Measurements from ENCODE around the gene LENG8. TPM values are rescaled to one million over a fixed set of nuclear protein-coding genes. Genes with fewer than 3 reads are reported as not detected.
"Not testable (repeated sequence)": the region's sequence is repeated elsewhere in the genome, so short reads cannot be mapped to it uniquely, and the experiment has no call there.

The LENG8 gene
- total RNA-seq, 2 experiments from 2014 or later, result 165 to 170 TPM

GRCh38 chr19:54440641-54441040 lies 8.4 kb upstream of the LENG8 start:
- peaks cover 11% of the 10 kb centered on the region for H3K4me1 Mint-ChIP-seq (ENCODE audit: low read depth)
- POLR2A ChIA-PET, result interaction anchor here (1.0 kb wide), 1 partner anchor 8 kb away, joined by 5 read pairs; the partner anchor contains the start of gene LENG8
- CTCF ChIA-PET, result interaction anchor here (0.8 to 2.6 kb wide), 3 partner anchors 8 to 532 kb away, joined by 3 to 13 read pairs (median 8); partner anchors contain the start of genes LENG8 and TTYH1
- no peak overlapping the region for H3K27ac Mint-ChIP-seq
- no peak overlapping the region for H3K4me3 Mint-ChIP-seq
- no peak for TF ChIP-seq CTCF (IDR thresholded peaks at IDR 0.05)
- H3K36me3 Mint-ChIP-seq (ENCODE audit: low read depth), result peaks cover 17% of the 10 kb centered on the region
- H3K9me3 Mint-ChIP-seq, result no peaks in the 10 kb centered on the region
- intact Hi-C loops (cut with micrococcal nuclease), result no loop called here
- no peak for ATAC-seq
- no peak for DNase-seq
- no peaks in the 10 kb centered on the region for H3K27me3 Mint-ChIP-seq

GRCh38 chr19:54444737-54445136 lies 4.3 kb upstream of the LENG8 start:
- Mint-ChIP-seq H3K27ac (no peak overlapping the region), H3K9me3 (no peaks in the 10 kb centered on the region), H3K4me3 (no peak overlapping the region), H3K4me1 (ENCODE audit: low read depth) (peaks cover 14% of the 10 kb centered on the region), H3K27me3 (peaks cover 2% of the 10 kb centered on the region), H3K36me3 (ENCODE audit: low read depth) (peaks cover 30% of the 10 kb centered on the region)
- intact Hi-C loops (cut with micrococcal nuclease), result no loop called here
- ChIA-PET CTCF (no interaction called here), POLR2A (no interaction called here)
- DNase-seq, result no peak
- ATAC-seq, result no peak
- no peak for TF ChIP-seq CTCF (IDR thresholded peaks at IDR 0.05)

- ATAC-seq; POLR2A ChIA-PET; H3K9me3 Mint-ChIP-seq; H3K4me3 Mint-ChIP-seq; CTCF ChIA-PET; intact Hi-C loops (cut with micrococcal nuclease); DNase-seq; H3K27me3 Mint-ChIP-seq: not testable (repeated sequence)
- H3K27ac Mint-ChIP-seq, result peak overlapping the region; percentile 5
- peaks cover 44% of the 10 kb centered on the region for H3K36me3 Mint-ChIP-seq (ENCODE audit: low read depth)
- H3K4me1 Mint-ChIP-seq (ENCODE audit: low read depth), result peaks cover 23% of the 10 kb centered on the region
These were observed 2.6 kb upstream of the LENG8 start for GRCh38 chr19:54446349-54446748.

- peak overlapping the region; percentile 99 for H3K4me3 Mint-ChIP-seq
- peaks cover 53% of the 10 kb centered on the region for H3K36me3 Mint-ChIP-seq (ENCODE audit: low read depth)
- POLR2A ChIA-PET, result interaction anchor here (0.6 to 4.5 kb wide), 13 partner anchors 8 to 289 kb away, joined by 3 to 38 read pairs (median 4); partner anchors contain the start of genes LENG1, LENG9, MBOAT7 and RPS9
- intact Hi-C loops (cut with micrococcal nuclease), result no loop called here
- ATAC-seq (peak; percentile 11), DNase-seq (peak; percentile 59)
- no peak for TF ChIP-seq CTCF (IDR thresholded peaks at IDR 0.05)
- peaks cover 2% of the 10 kb centered on the region for H3K27me3 Mint-ChIP-seq
- H3K27ac Mint-ChIP-seq, result peak overlapping the region; percentile 99
- CTCF ChIA-PET, result interaction anchor here (1.1 to 2.2 kb wide), 4 partner anchors 9 to 57 kb away, joined by 3 to 13 read pairs (median 4); partner anchors contain the start of gene TTYH1
- H3K4me1 Mint-ChIP-seq (ENCODE audit: low read depth), result peaks cover 32% of the 10 kb centered on the region
- no peaks in the 10 kb centered on the region for H3K9me3 Mint-ChIP-seq
These were observed 792 bp upstream of the LENG8 start for GRCh38 chr19:54448040-54448773.

GRCh38 chr19:54449701-54450069 lies 686 bp downstream of the LENG8 start:
- Mint-ChIP-seq H3K27ac (peak overlapping the region; percentile 99), H3K36me3 (ENCODE audit: low read depth) (peaks cover 60% of the 10 kb centered on the region), H3K9me3 (no peaks in the 10 kb centered on the region), H3K4me3 (peak overlapping the region; percentile 99), H3K27me3 (peaks cover 2% of the 10 kb centered on the region), H3K4me1 (ENCODE audit: low read depth) (peaks cover 33% of the 10 kb centered on the region)
- no peak for TF ChIP-seq CTCF (IDR thresholded peaks at IDR 0.05)
- ATAC-seq (no peak), DNase-seq (peak; percentile 45)
- POLR2A ChIA-PET, result interaction anchor here (1.0 to 4.5 kb wide), 4 partner anchors 10 to 249 kb away, joined by 4 to 38 read pairs (median 21); partner anchors contain the start of genes LENG9 and RPS9
- CTCF ChIA-PET, result no interaction called here
- intact Hi-C loops (cut with micrococcal nuclease), result no loop called here

Measured in activated CD8-positive, alpha-beta T cell treated with anti-CD3 and anti-CD28 coated beads for 36 hours (primary cell).